HL-60/S4 treated with phorbol 12-myristate 13-acetate at 8.2 ng/mL for 4 days and 3 days (cell line): ENCODE measurements around the gene SENP6.

Experiments
- in situ Hi-C: fragments of 300-500 bp; cut with MboI; formaldehyde crosslinking; loops from 2 replicates; pipeline ENCODE4 v1.15.0; 2022; ENCODE audit warnings: low sequenced_read_pairs

SENP6 gene

DNA sequence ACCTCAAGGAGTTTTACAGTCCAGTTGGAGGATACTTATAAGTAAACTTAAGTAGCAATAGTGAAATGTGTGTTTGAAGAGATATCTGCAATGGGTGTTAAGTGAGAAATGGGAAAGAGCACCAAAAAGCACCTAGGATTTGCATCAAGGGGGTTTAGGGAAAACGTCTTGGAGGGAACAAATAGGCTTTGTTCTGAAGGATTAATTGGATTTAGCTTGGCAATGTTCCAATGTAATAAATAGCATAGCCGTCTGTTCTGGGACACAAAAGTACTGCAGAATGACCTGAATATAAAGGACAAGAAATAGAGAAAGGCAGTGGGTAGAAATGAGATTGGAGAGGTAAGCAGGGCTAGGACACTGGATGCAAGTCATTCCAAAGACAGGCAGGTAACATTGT is 144.5 kb downstream of the SENP6 start:
- in situ Hi-C loops: no loop called here

DNA sequence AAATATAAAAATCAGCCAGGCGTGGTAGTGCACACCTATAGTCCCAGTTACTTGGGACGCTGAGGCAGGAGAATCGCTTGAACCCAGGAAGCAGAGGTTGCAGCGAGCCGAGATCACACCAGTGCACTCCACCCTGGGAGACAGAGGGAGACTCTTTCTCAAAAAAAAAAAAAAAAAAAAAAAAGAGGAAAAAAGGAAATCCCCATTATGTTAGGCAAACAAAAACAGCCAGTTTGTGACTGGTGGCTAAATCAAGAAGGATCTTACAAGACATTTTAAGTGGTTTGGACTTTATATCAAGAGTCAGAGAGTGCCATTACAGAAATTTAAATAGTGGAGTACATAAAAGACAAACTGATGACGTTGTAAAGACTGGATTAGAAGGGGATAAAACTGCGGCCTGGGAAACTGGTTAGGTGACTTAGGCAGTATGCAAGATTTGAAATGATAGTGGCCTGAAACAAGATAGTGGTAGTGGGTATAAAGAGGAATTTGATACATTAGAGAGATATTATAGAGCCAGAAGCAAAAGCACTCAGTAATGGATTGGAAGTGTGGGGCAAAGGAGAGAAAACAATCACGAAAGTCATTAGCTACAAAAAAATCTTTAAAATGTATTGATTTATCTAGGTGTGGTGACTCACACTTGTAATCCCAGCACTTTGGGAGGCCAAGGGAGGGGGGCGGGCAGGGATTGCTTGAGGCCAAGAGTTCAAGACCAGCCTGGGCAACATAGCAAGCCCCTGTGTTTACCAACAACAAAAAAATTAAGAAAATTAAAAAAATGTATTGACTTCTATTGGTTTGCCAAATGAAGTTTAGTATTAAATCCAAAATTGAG is 145.7 kb downstream of the SENP6 start:
- in situ Hi-C loops: no loop called here

DNA sequence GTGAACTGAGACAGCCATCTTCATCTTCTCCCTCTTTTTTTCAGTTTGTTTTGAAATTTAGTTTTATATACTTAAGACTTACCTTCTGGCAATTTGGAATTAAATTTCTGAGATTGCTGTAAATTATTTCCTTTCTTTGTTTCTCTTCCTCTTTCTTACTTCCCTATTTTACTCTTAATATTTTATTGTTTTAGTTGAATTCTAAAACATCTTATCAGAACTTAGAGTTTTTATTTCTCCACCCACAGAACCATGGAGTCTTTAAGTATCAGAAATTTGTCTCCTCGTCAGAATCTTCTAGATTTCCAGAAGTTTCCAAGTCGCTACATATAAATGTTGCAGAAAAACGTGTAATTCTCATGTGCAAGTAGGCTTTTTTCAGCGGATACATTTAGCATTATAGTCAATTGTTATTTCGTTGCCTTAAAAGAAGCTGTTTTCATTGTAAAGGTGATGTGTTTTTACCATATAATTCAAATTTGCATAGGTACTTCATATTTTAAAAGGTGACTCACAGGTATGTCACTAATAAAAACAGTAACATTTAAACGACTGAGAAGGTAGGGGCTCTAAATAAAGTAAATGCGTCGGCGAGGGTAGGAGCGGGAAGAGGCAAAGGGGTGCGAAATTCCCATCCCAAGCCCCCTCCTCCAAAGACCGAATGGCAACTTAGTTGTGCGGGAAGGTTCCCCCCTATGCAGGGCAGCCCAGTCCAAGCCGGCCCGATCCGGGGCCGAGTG is 146.5 kb downstream of the SENP6 start:
- in situ Hi-C loops: no loop called here

DNA sequence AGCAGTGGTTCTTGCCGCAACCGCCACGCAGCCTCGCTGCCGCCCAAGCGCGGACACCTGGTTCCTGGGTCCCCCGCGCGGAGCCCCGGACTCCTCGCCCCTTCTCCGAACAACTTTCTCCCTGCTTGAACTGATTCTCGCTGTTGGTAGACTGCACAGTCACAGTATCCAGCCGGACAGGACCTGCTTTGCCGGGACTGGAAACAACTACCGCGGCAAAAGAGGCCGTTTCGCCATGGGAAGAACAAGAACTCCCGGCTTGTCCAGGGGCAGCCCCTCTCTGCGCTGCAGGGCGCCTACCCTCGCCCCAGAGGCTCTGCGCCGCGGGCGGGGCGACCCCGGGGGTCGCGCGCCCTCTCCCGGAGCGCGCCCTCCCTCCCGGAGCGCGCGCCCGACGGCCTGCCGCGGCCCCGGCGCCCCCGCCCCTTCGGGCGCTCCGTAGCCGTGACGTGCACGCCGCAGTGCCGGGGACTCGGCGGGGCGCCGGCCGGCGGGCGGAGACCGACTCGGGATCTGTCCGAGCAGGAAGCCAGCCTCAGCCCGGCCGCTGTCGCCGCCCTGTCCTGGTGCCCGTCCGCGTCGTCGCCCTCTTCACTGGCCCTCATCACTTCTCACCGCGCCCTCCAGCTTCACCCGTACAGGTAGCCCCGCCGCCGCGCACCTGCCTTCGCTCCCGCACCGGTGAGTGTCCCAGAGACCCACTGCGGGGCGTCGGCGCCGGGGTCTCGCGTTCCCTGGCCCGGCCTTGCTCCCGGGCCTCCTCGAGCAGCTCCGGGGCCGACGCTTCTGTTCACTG is 147.3 kb downstream of the SENP6 start, which contains the start of gene MYO6:
Gene MYO6 (plus strand): TSS at position 497 of the 796 bp plus-strand sequence. CDS start 68,309 bp downstream, outside the sequence.
- in situ Hi-C loops: no loop called here

DNA sequence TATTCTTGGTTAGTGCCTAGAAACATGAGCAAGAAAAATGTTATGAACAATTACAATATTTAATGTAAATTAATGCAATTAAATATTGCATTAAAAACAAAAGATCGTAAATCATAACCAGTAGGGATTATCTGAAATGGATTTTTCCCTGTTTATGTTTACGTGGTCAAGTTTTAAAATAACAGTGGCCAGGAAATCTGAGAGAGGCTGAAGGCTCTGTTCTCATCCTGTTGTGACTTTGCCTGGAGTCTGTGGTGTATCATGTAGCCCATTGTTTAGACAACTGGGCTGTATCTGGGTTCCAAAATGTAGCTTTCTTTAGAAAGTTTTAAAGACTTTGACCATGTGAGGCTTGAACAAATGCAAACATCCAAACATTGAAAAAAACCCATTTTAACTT is 149.8 kb downstream of the SENP6 start:
- in situ Hi-C loops: no loop called here

DNA sequence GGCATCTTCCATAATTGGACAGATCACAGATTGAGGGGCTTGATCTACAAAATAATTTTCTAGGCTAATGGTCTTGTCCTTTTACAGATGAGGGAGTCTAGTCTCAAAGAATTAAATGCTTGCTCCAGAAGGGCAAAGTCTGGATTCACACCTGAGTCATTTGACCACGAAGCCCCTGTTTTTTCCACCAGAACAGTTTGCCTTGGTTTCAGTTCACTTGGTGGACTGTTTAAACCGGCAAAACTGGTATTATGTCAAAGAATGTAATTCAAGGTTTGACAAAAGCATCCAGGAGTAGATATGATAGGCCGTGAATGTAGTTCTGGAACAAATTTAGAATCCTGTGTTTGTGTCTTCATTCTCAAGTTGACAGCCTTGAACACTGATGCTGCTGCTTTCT is 150.7 kb downstream of the SENP6 start:
- in situ Hi-C loops: no loop called here

DNA sequence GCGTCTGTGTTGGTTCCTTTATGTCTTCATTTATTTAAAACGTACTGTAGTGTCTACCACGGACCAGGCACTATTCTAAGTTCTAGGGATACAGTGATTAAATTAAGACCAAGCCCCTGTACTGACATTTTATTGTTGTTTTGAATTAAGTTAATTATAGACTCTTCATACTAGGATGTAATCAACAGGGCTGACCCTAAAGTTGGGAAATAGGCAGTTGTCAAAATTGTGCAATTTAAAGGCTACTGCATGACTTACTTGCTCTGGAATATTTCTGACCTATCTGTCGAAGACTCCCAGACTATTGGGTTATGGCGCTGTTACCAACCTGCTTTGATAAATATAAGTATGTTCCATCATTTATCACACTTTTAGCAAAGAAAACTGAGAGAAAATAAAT is 154.0 kb downstream of the SENP6 start:
- in situ Hi-C loops: no loop called here

DNA sequence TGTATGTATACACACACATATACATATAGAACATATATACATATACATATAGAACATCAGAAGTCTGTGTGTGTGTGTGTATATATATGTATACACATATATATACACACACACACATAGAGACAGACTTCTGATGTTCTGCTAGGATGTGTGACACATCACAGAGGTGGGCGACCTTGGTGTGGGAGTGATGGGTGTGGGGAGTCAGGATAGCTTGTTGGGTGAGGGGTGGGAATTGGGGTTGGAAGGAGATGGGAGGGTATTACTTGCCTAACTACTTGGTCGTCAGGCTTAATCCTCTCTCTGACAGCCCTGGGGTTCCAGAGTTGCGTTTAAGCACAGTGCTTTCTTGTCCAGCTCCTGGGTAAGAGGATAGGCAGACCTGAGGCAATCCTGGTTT is 155.6 kb downstream of the SENP6 start:
- in situ Hi-C loops: no loop called here

DNA sequence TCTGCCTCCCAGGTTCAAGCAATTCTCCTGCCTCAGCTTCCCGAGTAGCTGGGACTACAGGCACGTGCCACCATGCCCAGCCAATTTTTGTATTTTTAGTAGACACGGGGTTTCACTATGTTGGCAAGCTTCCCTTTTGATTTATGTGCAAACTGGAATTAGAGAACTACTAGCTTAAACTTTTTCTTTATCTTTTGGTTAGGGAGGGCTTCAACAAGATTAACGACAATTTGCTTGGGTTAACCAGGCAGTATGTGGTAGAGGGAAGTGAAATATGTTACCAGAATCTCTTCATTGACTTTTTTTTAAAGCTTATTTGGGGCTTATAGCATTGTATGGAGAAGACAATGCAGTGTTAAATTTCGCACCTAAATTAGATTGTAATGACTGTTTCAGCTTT is 156.4 kb downstream of the SENP6 start:
- in situ Hi-C loops: no loop called here

DNA sequence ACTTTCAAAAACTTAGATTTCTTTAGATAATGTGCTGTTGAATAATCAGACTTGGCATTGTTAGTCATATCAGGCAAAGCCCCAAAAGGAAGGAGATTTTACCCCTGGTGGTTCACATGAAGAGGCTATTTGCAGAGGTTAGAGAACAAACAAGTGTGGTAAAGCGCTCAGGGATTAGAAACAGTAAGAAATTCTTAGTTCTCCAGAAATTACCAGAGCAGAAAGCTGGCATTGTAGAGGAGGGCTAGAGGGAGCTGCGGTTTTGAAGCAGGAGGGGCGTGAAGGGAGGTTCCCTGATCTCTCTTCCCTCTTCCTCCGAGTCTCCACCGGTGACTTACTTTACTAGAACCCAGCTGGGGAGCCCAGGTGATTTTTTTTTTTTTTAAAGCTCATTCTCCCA is 157.5 kb downstream of the SENP6 start:
- in situ Hi-C loops: no loop called here

DNA sequence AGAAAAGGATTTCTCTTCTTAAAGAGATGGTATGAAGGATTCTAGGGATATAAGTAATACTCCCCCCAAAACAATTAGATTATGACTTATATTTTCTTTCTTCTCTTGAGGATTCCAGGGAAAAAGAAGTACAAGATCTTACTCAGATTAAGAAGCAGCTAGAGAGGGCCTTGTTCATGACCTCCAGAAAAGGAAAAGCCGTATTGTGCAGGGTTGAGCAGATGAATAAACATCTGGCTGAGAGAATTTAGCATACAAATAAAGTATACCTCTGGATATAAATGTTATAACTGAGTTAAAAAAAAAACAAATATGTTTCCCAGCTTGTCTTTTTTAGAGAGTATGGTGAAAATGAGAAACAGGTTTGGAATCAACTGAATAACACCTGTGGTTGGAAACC is 158.6 kb downstream of the SENP6 start:
- in situ Hi-C loops: no loop called here

DNA sequence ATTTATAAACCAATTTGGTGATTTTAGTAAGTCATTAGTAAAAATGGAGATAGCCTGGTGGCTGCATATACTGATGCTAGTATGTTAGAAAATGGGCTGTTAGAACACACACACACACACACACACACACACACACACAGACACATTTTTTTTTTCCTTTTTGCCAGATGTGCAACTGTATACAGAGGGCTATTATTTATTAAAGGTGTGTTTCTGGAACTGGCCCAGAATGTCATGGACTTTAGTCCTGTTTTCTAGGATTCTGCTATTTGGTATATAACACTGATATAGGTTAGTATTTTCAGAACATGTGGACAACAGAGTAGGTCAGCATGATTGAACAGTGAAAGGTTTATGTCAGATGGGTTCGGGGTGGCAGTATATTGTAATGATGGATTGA is 159.8 kb downstream of the SENP6 start:
- in situ Hi-C loops: no loop called here

DNA sequence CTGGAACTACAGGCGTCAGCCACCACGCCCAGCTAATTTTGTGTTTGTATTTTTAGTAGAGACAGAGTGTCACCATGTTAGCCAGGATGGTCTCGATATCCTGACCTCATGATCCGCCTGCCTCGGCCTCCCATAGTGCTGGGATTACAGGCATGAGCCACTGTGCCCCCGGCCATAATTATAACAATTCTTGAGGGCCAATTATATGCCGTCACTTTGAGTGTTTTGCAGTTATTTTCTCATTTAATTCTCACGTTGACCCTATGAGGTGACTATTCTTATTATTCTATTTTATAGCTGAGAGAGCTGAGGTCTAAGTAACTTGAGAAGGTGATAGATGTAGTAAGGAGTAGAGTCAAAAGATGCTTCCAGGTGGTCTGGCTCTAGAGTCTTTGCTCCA is 160.4 kb downstream of the SENP6 start:
- in situ Hi-C loops: no loop called here

DNA sequence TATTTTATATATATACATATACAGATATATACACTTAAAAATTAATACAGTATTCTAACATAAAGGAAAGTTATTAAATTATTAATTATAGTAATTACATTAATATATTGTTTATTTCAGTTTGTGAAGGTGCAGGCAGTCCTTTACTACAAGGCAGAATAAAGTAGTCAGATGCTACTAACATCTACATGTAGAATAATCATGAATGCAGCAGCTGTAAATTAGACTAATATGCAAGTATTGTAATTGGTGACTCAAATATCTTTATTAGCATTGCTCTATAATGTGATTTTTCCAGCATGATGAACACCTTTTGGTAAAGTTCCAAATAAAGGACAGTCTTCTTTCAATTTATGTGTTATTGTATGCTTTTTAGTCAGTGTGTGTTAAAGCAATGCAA is 164.7 kb downstream of the SENP6 start:
- in situ Hi-C loops: no loop called here
